Measurements from ENCODE around the gene VPS37B. TPM values are rescaled to one million over a fixed set of nuclear protein-coding genes. Genes with fewer than 3 reads are reported as not detected.

VPS37B gene
- total and polyA plus RNA-seq, 10 of the 15 experiments (the other 5 are each of a cell fraction or from before 2014, with no cell fraction given): 0.66 to 68.6 (median 39.6) TPM

DNA sequence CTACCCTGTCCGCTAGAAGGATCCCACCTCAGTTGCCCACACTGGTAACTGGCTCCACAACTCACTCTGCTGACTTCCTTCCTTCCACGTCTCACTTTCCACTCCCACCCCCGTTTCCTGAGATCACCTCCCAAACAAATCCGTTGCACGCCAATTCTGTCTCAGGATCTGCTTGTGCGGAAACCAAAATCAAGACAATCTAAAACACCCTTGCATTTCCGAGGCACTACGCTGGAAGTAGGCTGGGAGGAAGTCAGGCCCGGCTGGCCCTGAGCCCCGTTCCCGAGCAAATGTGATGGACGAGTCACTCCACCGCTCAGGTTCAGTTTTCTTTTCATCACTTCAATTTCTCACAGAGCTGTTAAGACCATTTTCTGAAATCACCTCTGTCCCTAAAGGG is 47.3 kb upstream of the VPS37B start:
- Histone ChIP-seq H3K4me1 (ENCODE audit: control insufficient read depth, insufficient read depth, low read length) (peaks cover 26% of the 10 kb centered on the region), H4K20me1 (ENCODE audit: control insufficient read depth, insufficient read depth) (no peaks in the 10 kb centered on the region), H3K27ac (ENCODE audit: control insufficient read depth, insufficient read depth) (no peak overlapping the region), H3K79me2 (ENCODE audit: control insufficient read depth, insufficient read depth, low read length) (no peaks in the 10 kb centered on the region), H2AFZ (ENCODE audit: control insufficient read depth, low read depth, low read length) (no peak overlapping the region), H3K9ac (ENCODE audit: control insufficient read depth, insufficient read depth, low read length) (no peak overlapping the region), H3K4me2 (ENCODE audit: control insufficient read depth, insufficient read depth) (no peak overlapping the region), H3K4me3 (no peak overlapping the region), H3K9me3 (replicated peaks; ENCODE audit: control insufficient read depth, insufficient read depth, low read length) (no peaks in the 10 kb centered on the region), H3K27me3 (replicated peaks in 1 of 2; ENCODE audit: control insufficient read depth in 2 of 2, insufficient read depth in 2 of 2, low read length in 1 of 2) (no peaks in the 10 kb centered on the region), H3K36me3 (ENCODE audit: control insufficient read depth in 2 of 2, insufficient read depth in 2 of 2, low read length in 1 of 2) (no peaks in the 10 kb centered on the region)
- CTCF ChIA-PET: interaction anchor here (0.6 to 1.7 kb wide), 2 partner anchors 14 to 49 kb away, joined by 3 to 4 read pairs; no protein-coding TSS in a partner anchor
- ATAC-seq: no peak
- WGBS (ENCODE audit: insufficient coverage, insufficient replicate concordance, low lambda C conversion rate, missing lambda C conversion rate): 72% methylated on average over 13 of the region's 13 CpGs
- POLR2A ChIA-PET: no interaction called here
- RAD21 ChIA-PET (ENCODE audit: unreplicated experiment): no interaction called here
- SMC1A ChIA-PET (ENCODE audit: uncharacterized antibody, unreplicated experiment): interaction anchor here (1.5 kb wide), 1 partner anchor 45 kb away, joined by 4 read pairs; no protein-coding TSS in a partner anchor
- no peak for TF ChIP-seq ZNF217 (IDR thresholded peaks at IDR 0.05)
- TF ChIP-seq TCF12 (IDR thresholded peaks at IDR 0.05; ENCODE audit: low read depth, low read length): no peak
- TF ChIP-seq, protein P1, sequence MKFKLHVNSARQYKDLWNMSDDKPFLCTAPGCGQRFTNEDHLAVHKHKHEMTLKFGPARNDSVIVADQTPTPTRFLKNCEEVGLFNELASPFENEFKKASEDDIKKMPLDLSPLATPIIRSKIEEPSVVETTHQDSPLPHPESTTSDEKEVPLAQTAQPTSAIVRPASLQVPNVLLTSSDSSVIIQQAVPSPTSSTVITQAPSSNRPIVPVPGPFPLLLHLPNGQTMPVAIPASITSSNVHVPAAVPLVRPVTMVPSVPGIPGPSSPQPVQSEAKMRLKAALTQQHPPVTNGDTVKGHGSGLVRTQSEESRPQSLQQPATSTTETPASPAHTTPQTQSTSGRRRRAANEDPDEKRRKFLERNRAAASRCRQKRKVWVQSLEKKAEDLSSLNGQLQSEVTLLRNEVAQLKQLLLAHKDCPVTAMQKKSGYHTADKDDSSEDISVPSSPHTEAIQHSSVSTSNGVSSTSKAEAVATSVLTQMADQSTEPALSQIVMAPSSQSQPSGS (IDR thresholded peaks at IDR 0.05; ENCODE audit: low read length): no peak
- TF ChIP-seq CBX5 (IDR thresholded peaks at IDR 0.05; ENCODE audit: low read depth): no peak
- no peak for TF ChIP-seq YY1 (IDR thresholded peaks at IDR 0.05; ENCODE audit: low read depth, low read length)
- no peak for TF ChIP-seq NFYA (IDR thresholded peaks at IDR 0.05; ENCODE audit: borderline replicate concordance, low read depth, low read length)
- TF ChIP-seq SIN3A (IDR thresholded peaks at IDR 0.05; ENCODE audit: low read depth, low read length): no peak
- no peak for TF ChIP-seq JUNB (IDR thresholded peaks at IDR 0.05)
- no peak for TF ChIP-seq MAX (IDR thresholded peaks at IDR 0.05; ENCODE audit: low read depth, low read length)
- intact Hi-C loops (cut with micrococcal nuclease; ENCODE audit: unreplicated experiment): no loop called here
- no peak for FAIRE-seq
- BruUV-seq (replicated peaks): no TSS peak
- in situ Hi-C loops (cut with MboI): no loop called here
- DNase-seq (ENCODE audit: low read depth, low spot score): no peak

Data from GM12878 (cell line).